Epithelial cell of proximal tubule (primary cell): ENCODE data around the gene PDZD8. TPM values are rescaled to one million over a fixed set of nuclear protein-coding genes. Genes with fewer than 3 reads are reported as not detected.

Source experiments
- DNase-seq: peaks from one replicate; pipeline ENCODE4 v3.0.0-alpha.2; 2011; ENCODE audit warnings: low read depth
- H3K4me3 ChIP-seq: 2 replicates; pipeline ENCODE4 v1.5.1; 2011; ENCODE audit warnings: low read depth, mild to moderate bottlenecking, low read length
- CTCF ChIP-seq: conservative IDR thresholded peaks from 2 replicates; pipeline ENCODE4 v1.5.1; 2012; ENCODE audit warnings: low read depth, mild to moderate bottlenecking, low read length
- total RNA-seq: library from RNA; depleted of rRNA; stranded (reverse); fragments of >200 nt; gene quantifications from 2 replicates; pipeline ENCODE4 v1.2.3, GENCODE V29; 2015

PDZD8 gene
- total RNA-seq, 1 donor from 2014 or later = 23.6 TPM

- DNase-seq = peak; percentile 77
- H3K4me3 ChIP-seq = peak overlapping the region; percentile 46
- TF ChIP-seq CTCF = no peak
Observed at GRCh38 chr10:117360994-117361667, 14.1 kb downstream of the PDZD8 start.

- H3K4me3 ChIP-seq = no peak overlapping the region
- TF ChIP-seq CTCF = no peak
- DNase-seq = no peak
Observed at GRCh38 chr10:117360016-117360415, 15.2 kb downstream of the PDZD8 start.

GRCh38 chr10:117355072-117355471, 20.2 kb downstream of the PDZD8 start:
- H3K4me3 ChIP-seq = no peak overlapping the region
- DNase-seq = no peak
- TF ChIP-seq CTCF = no peak

GRCh38 chr10:117353684-117354083, 21.6 kb downstream of the PDZD8 start:
- no peak for TF ChIP-seq CTCF
- no peak for DNase-seq
- H3K4me3 ChIP-seq = no peak overlapping the region

GRCh38 chr10:117352724-117353123, 22.5 kb downstream of the PDZD8 start:
- DNase-seq = no peak
- no peak overlapping the region for H3K4me3 ChIP-seq

GRCh38 chr10:117351996-117352395, 23.2 kb downstream of the PDZD8 start:
- no peak for TF ChIP-seq CTCF
- H3K4me3 ChIP-seq = no peak overlapping the region
- DNase-seq = no peak

More at GRCh38 chr10:117352724-117353123, 22.5 kb downstream of the PDZD8 start:
- TF ChIP-seq CTCF = no peak

GRCh38 chr10:117351558-117351957, 23.7 kb downstream of the PDZD8 start:
- no peak overlapping the region for H3K4me3 ChIP-seq
- TF ChIP-seq CTCF = no peak
- no peak for DNase-seq
